ENCODE results near the gene ACOXL. TPM values are rescaled to one million over a fixed set of nuclear protein-coding genes. Genes with fewer than 3 reads are reported as not detected.

The ACOXL gene
- total RNA-seq, 4 donors from 2014 or later, result not detected

DNA sequence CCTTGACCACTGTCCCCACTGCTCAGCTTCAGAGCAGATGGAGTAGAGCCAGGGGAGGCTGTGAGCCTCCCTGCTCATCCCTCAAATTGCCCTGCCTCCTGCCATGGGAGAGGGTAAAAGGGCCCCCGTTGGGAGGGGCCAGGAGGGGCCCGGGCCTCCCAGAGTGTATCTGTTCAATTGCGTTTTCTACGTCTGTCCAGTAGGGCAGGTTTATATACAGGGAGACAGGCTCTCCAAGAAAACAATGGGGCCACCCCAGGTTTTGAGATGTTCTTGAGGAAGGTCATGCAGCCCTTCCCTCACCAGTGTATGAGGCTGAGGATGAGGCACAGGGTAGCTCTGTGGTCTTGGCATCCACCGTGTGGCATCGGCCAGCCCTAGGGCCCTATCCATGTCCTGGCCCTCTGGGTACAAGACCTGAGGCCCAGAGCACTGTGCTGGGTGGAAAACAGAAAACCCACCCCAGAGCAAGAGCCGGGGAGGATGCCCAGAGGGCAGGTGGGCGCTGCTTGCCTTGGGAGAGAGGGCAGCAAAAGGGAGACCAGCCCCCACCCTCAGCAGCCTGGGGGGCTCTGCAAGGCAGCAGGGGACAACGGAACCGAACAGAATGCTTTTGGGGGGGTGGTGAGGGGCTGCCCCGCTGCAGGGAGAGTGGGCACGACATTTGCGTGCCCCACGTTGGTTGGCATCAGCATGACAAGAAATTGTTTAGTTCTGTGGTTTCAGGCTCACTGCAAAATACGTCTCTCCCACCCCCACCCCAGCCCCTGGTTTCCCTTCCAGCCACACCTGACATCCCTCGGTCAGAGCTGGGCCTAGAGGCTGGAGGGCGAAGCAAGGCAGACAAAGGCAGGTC lies 141.5 kb downstream of the ACOXL start:
- H3K36me3 ChIP-seq, result no peaks in the 10 kb centered on the region

DNA sequence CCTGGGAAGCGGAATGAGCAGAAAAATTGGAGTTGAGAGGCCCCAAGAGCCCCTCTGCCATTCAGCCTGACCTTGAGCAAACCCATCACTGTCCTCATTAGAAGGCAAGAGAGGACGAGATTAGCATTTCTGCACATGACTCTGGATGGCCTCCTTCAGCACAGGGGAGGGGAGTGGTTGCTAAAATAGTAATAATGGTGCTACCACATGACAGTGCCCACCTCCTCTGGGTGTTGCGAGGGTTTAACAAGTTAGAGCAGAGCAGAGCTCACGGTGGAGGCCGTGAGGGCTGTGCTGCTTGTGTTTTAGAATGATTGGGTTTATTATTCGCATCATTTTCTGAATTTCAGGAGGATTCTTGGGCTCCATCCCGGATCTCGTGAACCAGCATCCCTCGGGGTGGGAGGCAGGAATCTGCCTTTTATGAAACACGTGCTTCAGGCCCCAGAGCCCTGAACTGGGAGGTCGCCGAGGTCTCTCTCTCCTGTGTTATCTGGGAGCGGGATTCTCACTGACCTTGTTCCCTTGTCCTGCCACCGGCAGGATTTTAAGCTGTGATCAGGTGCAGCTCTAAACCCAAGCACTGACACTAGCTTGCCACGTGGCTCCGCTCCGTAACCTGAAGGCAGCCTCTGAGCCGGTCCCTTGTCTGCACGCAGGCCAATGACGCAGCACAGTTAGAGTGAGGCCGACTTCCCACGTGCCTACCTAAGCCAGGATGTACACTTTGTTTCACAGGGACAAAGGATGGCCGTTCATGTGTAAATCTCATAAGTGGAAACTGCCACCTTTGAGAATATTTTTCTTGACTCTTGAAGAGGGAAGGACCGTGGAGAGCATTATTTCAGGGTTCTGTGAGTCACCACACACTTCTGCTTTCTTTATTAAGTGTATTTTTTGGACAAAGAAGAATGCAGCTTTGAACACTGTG lies 142.3 kb downstream of the ACOXL start:
- H3K27me3 ChIP-seq, result no peaks in the 10 kb centered on the region
- DNase-seq, result peak in 1 of 3 donors; percentile 31
- H3K4me1 ChIP-seq, result no peaks in the 10 kb centered on the region
- H3K9me3 ChIP-seq, result no peaks in the 10 kb centered on the region
- H3K4me3 ChIP-seq, result no peak overlapping the region
- no peak for TF ChIP-seq POLR2A (IDR thresholded peaks at IDR 0.05)
- TF ChIP-seq, protein P1, sequence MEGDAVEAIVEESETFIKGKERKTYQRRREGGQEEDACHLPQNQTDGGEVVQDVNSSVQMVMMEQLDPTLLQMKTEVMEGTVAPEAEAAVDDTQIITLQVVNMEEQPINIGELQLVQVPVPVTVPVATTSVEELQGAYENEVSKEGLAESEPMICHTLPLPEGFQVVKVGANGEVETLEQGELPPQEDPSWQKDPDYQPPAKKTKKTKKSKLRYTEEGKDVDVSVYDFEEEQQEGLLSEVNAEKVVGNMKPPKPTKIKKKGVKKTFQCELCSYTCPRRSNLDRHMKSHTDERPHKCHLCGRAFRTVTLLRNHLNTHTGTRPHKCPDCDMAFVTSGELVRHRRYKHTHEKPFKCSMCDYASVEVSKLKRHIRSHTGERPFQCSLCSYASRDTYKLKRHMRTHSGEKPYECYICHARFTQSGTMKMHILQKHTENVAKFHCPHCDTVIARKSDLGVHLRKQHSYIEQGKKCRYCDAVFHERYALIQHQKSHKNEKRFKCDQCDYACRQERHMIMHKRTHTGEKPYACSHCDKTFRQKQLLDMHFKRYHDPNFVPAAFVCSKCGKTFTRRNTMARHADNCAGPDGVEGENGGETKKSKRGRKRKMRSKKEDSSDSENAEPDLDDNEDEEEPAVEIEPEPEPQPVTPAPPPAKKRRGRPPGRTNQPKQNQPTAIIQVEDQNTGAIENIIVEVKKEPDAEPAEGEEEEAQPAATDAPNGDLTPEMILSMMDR (IDR thresholded peaks at IDR 0.05), result no peak
- no peaks in the 10 kb centered on the region for H3K36me3 ChIP-seq
- H3K27ac ChIP-seq, result no peak overlapping the region

More for the DNA sequence above, 141.5 kb downstream of the ACOXL start:
- Histone ChIP-seq H3K9me3 (no peaks in the 10 kb centered on the region), H3K4me1 (no peaks in the 10 kb centered on the region), H3K27me3 (no peaks in the 10 kb centered on the region), H3K4me3 (no peak overlapping the region), H3K27ac (no peak overlapping the region)
- DNase-seq, result no peak
- no peak for TF ChIP-seq POLR2A (IDR thresholded peaks at IDR 0.05)
- TF ChIP-seq, protein P1 (IDR thresholded peaks at IDR 0.05), result no peak

DNA sequence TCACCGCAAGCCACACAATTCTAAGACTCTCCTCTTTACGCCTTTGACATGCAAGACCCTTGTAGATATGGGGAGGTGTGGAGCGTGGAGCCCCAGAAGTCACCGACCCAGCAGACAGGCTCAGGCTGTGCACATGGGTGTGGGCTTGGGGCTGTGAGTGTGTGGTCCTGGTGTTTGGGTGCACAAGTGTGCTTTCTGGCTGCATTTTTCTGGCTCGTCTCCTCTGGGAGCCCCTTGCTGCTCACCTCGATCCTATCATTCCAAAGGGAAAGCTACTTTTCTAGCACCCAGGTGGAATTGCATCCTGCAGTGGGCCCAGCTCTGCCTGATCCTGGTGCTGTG lies 143.0 kb downstream of the ACOXL start:
- no peak for TF ChIP-seq POLR2A (IDR thresholded peaks at IDR 0.05)
- TF ChIP-seq, protein P1 (IDR thresholded peaks at IDR 0.05), result no peak
- Histone ChIP-seq H3K27me3 (no peaks in the 10 kb centered on the region), H3K9me3 (no peaks in the 10 kb centered on the region), H3K27ac (no peak overlapping the region), H3K36me3 (no peaks in the 10 kb centered on the region), H3K4me3 (no peak overlapping the region), H3K4me1 (no peaks in the 10 kb centered on the region)
- DNase-seq, result no peak

DNA sequence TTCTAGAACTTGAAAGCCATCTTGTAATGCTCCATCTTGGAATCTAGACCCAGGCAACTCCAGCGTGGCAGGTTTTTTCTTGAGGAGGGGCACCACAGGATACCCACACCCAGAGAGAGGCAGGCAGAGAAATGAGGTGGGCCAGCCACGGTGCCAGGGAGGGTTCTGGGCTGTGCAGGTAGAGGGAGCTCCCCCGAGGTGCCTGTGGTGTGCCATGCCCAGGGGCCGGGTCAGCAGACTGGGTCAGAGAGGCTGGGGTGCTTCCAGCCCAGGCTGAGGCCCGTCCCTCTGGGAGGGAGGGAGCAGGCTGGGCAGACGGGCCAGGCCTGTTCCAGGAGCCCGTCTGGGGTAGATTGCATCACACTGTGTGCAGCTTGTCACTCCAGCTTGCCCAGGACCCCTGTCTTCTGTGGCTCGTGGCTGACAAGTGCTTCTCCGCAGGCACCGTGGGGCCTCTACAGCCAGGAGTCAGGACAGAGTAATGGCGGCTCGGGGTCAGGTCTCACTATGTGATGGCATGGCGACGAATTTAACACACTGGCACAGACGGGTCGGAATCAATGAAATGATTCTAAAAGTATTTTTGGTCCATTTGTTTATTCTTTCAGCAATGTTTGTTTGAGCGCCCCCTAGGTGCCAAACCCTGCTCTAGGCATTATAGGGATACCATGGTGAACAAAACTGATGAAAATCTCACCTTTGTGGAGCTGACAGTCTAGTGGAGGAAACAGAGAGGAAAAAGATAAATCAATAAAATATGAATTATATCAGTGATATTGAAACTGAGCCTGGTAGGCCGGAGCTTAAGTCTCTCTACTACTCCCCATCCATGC lies 144.0 kb downstream of the ACOXL start:
- H3K4me1 ChIP-seq, result no peaks in the 10 kb centered on the region
- no peaks in the 10 kb centered on the region for H3K27me3 ChIP-seq
- H3K36me3 ChIP-seq, result no peaks in the 10 kb centered on the region
- DNase-seq, result peak in 1 of 3 donors; percentile 34
- no peak for TF ChIP-seq POLR2A (IDR thresholded peaks at IDR 0.05)
- TF ChIP-seq, protein P1 (IDR thresholded peaks at IDR 0.05), result peak in 1 of 6 experiments; percentile 2
- no peak overlapping the region for H3K27ac ChIP-seq
- H3K9me3 ChIP-seq, result no peaks in the 10 kb centered on the region
- no peak overlapping the region for H3K4me3 ChIP-seq
